ENCODE measurements around the gene WDR20.

DNA sequence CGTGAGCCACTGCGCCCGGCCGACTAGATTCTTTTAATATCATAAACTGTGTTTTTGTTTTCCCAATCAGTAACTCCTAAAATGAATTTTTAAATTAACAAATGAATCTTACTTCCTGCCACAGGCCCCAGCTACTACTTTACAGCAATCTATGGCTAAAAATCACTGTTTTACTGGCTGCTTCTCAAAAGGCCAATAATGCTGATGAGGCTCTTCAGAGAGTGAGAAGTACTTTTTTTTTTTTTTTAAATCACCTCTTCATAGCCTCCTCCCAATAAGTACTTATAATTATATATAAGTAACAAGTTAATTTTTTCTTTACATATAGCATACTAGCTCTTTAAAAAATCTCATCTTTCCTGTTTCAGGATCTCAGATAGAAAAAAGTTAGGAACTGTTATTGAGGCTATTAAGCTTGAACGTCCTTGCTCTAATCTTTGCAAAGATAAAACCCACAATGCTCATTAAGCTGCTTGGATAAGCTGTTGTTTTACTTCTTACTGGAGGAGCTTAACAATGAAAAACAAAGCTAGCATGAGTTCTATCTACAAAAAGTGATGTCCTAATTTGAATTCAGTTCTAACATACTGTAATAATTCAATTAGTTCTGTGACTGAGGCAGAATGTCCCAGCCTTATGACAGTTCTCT, 12.8 kb upstream of the WDR20 start:
- no peak for TF ChIP-seq CTCF (IDR thresholded peaks at IDR 0.05)
- no peak for TF ChIP-seq EP300 (IDR thresholded peaks at IDR 0.05; ENCODE audit: low read depth)
- no peak for TF ChIP-seq POLR2AphosphoS5 (IDR thresholded peaks at IDR 0.05)
